GM12873 (cell line): ENCODE measurements around the gene FAT1.

Source experiments
- TF ChIP-seq, protein P1 (sequence below): IDR thresholded peaks from 2 replicates; pipeline ENCODE4 v1.5.1; 2012; ENCODE audit warnings: low read depth, mild to moderate bottlenecking, moderate library complexity, low read length, control low read depth; ENCODE audit not compliant: insufficient read depth; ENCODE audit errors: missing control alignments

Gene FAT1

DNA sequence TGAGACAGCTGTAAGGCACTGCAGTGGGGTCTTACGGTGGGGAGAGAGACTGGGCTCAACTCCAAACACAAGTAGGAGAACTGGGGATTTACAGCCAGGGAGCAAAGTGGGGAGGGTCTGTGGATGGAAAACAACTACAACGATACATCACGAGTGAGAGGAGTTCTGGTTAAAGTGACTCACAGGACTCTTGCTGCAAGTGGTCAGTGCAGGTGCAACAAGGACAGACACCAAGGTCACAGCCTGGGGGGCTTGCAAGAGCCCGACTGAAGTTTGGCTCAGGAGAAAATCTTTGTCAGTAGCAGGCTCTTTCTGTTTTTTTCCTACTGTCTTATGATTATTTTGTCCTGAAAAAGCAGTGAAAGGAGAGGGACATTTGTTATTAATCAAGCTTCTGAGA is 10.1 kb upstream of the FAT1 start:
- TF ChIP-seq, protein P1, sequence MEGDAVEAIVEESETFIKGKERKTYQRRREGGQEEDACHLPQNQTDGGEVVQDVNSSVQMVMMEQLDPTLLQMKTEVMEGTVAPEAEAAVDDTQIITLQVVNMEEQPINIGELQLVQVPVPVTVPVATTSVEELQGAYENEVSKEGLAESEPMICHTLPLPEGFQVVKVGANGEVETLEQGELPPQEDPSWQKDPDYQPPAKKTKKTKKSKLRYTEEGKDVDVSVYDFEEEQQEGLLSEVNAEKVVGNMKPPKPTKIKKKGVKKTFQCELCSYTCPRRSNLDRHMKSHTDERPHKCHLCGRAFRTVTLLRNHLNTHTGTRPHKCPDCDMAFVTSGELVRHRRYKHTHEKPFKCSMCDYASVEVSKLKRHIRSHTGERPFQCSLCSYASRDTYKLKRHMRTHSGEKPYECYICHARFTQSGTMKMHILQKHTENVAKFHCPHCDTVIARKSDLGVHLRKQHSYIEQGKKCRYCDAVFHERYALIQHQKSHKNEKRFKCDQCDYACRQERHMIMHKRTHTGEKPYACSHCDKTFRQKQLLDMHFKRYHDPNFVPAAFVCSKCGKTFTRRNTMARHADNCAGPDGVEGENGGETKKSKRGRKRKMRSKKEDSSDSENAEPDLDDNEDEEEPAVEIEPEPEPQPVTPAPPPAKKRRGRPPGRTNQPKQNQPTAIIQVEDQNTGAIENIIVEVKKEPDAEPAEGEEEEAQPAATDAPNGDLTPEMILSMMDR, result no peak

DNA sequence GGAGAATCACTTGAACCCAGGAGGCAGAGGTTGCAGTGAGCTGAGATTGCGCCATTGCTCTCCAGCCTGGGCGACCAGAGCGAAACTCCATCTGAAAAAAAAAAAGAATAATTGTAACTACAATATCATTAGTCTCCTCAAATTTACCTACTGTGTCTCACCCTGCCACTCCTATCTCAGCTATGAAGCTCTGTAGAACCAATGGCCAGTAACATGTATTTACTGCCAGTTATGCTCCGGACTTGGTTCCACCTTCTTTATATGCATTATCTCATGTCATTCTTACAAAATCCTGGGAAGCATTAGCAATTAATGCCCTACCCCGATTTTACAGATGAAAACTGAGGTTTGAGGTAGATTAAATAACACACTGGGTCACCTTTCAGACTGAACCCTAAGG is 7.0 kb upstream of the FAT1 start:
- TF ChIP-seq, protein P1, result no peak

DNA sequence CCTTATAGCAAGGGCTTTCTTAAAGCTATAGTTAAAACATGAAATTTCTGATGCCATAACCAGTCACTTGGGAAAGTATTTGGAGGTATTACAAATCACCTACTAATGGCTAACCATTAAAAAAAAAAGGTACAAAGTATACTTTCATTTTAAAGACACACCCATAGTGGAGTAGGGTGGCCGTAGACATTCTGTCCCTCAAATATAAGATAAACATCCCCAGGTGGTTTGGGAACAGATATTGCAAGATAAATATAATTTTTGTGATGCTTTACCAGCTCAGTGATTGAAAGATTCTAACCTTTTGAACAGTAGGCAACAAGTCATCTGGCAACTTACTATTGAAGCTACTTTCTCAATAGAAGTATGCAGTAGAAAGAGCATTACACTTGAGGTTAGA is 6.2 kb upstream of the FAT1 start:
- TF ChIP-seq, protein P1, result no peak

DNA sequence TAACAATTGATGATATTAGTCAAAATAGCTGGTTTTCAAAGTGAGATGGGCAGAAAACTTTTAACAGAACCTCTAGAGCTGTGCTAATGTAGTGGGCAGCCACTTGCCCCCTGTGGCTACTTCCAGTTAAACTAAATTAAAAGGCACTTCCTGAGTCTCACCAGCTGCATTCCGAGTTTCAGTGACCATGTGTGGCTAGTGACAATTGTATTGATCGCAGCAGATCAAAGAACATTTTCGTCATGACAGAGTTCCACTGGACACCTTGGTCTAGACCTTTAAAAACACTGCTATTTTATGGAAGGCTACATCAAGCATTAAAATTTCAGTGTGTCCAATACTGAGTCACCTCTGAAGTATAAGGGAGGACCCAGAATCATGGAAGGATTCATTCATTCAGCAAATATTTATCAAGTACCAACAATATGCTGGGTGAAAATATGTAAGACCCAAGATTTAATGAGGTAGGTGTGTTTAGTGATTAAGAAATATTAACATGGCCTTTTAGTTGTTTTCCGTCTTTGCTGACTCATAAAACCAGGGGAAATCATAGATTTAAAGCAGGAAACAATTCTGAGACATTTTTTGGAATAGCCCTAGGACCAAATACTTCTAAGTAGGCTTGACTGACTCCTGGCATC is 5.1 kb upstream of the FAT1 start:
- TF ChIP-seq, protein P1, result no peak

DNA sequence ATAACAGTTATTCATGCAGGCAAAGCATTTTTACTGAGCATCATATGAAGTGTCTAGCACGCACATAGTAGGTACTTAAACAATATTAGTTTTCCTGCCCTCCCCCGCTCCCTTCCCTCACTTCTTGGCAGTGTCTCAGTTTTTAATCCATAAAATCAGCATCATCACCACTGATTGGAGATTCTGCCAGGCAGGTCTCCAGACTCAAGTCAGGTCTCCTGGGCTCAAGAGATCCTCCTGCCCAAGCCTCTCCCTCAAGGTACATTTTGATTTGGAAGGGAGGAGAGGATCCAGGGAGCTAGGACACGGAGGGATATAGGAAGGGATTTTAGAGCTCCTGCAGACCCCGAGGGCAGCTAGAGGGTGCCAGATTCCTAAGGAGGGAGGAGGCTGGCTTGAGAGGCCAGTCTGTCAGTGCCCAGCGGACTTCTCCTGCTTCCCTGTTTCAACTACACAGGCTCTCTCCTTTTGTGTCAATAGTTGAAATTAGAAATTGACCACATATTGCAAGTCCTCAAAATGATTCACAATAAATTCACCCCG is 4.4 kb upstream of the FAT1 start:
- TF ChIP-seq, protein P1, result no peak

DNA sequence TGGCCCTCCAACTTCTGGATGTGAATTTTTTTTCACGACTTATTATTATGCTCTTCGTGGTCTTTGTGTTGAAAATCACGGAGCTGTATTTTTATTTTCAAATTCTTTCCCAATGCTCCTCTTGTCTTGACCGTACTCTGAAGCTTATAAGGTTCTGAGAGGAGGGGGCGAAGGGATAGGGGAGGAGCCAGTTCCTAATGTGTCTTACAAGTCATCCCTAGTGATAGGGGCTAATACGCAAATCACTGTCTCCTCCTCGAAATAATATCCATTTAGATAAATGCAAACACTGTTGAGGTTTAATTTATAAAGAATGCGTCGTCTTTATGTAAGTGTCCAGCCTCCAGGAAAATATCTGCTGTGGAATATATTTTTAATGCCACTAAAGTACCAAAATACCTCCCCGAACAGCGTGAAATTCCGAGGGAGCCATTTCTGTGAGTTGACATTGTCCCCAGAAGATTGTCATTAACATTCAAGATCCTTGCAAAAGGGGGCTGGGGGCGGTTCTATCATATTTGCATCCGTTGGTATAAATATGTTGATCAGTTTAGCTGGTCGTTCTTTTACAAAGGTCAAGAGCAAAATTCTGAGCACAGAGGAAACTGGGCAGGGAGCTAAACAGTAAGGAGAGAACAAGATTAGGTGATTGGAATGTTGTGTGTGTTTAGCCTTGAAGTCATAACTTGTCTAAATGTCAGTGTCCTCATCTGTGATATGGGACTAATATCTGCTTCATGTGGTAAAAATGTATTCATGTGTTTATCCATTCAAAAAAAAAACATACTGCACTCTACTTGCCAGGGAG is 3.7 kb upstream of the FAT1 start:
- TF ChIP-seq, protein P1, result no peak

DNA sequence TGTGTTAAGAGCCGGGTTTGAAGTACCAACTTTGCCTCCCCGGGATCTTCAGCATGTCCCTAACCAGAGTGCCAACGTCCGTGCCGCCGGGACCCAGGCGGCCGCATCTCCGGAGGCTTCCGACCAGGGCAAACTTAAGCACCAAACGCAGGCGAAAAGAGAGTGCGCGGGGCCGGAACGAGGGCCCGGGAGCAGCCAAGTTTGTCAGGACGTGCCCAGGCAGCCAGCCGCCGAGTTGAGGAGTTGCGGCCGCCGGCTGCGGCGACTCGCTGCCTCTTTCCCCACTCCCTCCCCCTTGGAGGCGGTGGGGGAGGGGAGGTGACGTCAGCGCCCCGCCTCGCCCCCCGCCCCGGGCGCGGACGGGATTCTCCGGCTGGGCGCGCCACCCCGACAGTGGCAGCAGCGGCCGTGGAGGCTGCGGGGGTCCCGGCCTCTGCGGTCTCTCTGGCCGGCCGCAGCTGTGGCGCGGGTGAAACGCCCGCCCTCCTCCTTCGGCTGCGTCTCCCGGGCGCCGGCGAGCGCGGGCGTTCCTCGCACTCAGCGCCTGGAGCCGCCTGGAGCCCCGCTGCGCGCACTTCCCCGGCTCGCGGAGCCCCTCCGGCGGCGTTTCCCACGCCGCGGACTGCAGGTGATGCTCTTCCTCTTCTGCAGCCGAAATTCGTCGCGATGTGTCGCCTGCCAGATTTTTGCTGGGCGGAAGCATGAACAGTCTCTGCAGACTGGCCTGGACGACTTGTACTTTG is 2.9 kb upstream of the FAT1 start:
- TF ChIP-seq, protein P1, result no peak
